GM12801 (cell line): ENCODE data around the gene CENPX.

ENCODE experiments used
- TF ChIP-seq, protein P1 (sequence below): IDR thresholded peaks from one replicate; pipeline ENCODE4 v1.5.1; 2011; ENCODE audit warnings: control low read depth; ENCODE audit not compliant: insufficient read length; ENCODE audit errors: extremely low read depth

The CENPX gene

GRCh38 chr17:82049106-82049505, 26.4 kb upstream of the CENPX start:
- TF ChIP-seq, protein P1, sequence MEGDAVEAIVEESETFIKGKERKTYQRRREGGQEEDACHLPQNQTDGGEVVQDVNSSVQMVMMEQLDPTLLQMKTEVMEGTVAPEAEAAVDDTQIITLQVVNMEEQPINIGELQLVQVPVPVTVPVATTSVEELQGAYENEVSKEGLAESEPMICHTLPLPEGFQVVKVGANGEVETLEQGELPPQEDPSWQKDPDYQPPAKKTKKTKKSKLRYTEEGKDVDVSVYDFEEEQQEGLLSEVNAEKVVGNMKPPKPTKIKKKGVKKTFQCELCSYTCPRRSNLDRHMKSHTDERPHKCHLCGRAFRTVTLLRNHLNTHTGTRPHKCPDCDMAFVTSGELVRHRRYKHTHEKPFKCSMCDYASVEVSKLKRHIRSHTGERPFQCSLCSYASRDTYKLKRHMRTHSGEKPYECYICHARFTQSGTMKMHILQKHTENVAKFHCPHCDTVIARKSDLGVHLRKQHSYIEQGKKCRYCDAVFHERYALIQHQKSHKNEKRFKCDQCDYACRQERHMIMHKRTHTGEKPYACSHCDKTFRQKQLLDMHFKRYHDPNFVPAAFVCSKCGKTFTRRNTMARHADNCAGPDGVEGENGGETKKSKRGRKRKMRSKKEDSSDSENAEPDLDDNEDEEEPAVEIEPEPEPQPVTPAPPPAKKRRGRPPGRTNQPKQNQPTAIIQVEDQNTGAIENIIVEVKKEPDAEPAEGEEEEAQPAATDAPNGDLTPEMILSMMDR, result no peak

GRCh38 chr17:82048571-82048971, 25.9 kb upstream of the CENPX start:
- TF ChIP-seq, protein P1, result no peak

- TF ChIP-seq, protein P1, result no peak
These were observed 25.4 kb upstream of the CENPX start for GRCh38 chr17:82047914-82048570.

- TF ChIP-seq, protein P1, result no peak
These were observed 24.7 kb upstream of the CENPX start for GRCh38 chr17:82047379-82047778.

- TF ChIP-seq, protein P1, result no peak
These were observed 24.2 kb upstream of the CENPX start for GRCh38 chr17:82046903-82047302.

DNA sequence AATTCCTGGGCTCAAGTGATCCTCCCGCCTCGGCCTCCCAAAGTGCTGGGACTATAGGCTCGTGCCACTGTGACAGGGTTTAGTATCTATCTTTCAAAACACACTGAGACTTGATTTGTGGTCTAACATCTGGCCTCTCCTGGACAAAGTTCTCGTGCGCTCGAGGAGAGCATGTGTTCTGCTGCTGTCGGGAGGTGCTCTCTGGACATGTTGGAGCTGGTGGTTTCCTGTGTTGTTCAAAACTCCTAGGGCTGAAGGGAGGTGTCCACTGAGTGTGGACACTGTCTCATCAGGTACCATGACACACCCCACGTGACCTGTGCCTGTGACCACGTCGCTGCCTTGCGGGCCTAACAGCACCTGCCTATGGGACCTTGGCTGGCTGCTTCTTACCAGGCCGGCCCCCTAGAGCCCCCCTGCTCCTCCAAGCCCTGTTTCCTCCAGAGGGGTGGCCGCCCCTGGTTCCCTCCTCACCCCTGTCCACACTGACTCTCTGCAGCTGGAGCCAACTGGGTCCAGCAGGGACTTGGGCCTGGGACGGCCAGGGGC, 23.3 kb upstream of the CENPX start:
- TF ChIP-seq, protein P1, result no peak

DNA sequence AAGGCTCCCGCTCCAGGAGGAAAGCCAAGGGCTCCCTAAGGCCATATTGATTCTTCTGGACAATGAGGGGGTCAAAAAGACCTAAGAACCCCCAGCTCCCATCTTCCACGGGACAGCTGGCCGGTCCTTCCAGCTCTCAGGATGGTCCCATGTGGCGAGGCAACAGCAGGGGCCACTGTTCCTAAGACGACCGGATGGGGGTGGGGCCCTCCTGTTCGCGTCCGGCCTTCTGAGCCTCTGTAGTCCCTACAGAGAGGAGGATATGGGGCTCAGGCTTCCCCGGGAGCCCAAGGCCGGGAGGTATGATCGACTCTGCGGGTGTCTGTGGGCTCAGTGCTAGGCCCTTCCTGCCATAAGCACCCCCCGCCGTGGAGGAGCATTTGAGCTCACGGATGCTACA, 20.8 kb upstream of the CENPX start:
- TF ChIP-seq, protein P1, result no peak
